IMR-90 (cell line): Measurements from ENCODE around the gene CCDC137. TPM values are rescaled to one million over a fixed set of nuclear protein-coding genes. Genes with fewer than 3 reads are reported as not detected.
A peak's percentile ranks its signal among the peaks of the same experiment; 100 is the strongest.

ENCODE experiments used
- ATAC-seq: fragments of 200-7000 bp; cut with Tn5 transposase; 2 replicates; pipeline ENCODE4 v1.9.1; 2020; ENCODE audit warnings: low read depth, mild to moderate bottlenecking, moderate library complexity
- BruUV-seq: library from RNA; stranded (reverse); fragments of 400-500 nt; replicated peaks from 2 replicates; lab custom pipeline; 2021; lab: Mats Ljungman, UMichigan
- CTCF ChIA-PET: fragments of 300-600 bp; formaldehyde crosslinking; extraction: SDS; loops from one replicate; lab custom pipeline; 2021; ENCODE audit warnings: antibody characterized with exemption; lab: Yijun Ruan, JAX
- POLR2A ChIA-PET: fragments of 300-600 bp; sonication (Branson Sonifier 250); formaldehyde crosslinking; loops from one replicate; lab custom pipeline; 2022; ENCODE audit warnings: antibody characterized with exemption; ENCODE audit not compliant: unreplicated experiment; lab: Charles Lee
- DNase-seq: peaks from one replicate; pipeline ENCODE4 v3.0.0; 2013
- H2AFZ ChIP-seq: replicated peaks from 2 replicates; pipeline ENCODE3; 2013; ENCODE audit warnings: low read length, mild to moderate bottlenecking; ENCODE audit not compliant: poor library complexity
- H2AK5ac ChIP-seq: 2 replicates; pipeline ENCODE4 v1.6.1; 2013; ENCODE audit warnings: low read depth, low read length, inconsistent platforms
- H2AK9ac ChIP-seq: replicated peaks from 2 replicates; pipeline ENCODE3; 2013; ENCODE audit warnings: mild to moderate bottlenecking, low read depth, low read length, moderate library complexity; ENCODE audit not compliant: poor library complexity
- H2BK120ac ChIP-seq: 2 replicates; pipeline ENCODE4 v1.6.1; 2013; ENCODE audit warnings: low read depth, low read length, inconsistent platforms
- H2BK15ac ChIP-seq: 3 replicates; pipeline ENCODE4 v1.6.1; 2013; ENCODE audit warnings: low read depth, low read length, inconsistent platforms
- H2BK20ac ChIP-seq: 2 replicates; pipeline ENCODE4 v1.6.1; 2013; ENCODE audit warnings: low read depth, mild to moderate bottlenecking, inconsistent platforms, low read length, moderate library complexity
- H2BK5ac ChIP-seq: 2 replicates; pipeline ENCODE4 v1.6.1; 2013; ENCODE audit warnings: mild to moderate bottlenecking, low read depth, low read length, inconsistent platforms; ENCODE audit not compliant: poor library complexity, severe bottlenecking
- H3K14ac ChIP-seq: replicated peaks from 2 replicates; pipeline ENCODE4 v1.6.1; 2013; ENCODE audit warnings: low read depth, low read length, inconsistent platforms
- H3K18ac ChIP-seq: 2 replicates; pipeline ENCODE4 v1.6.1; 2013; ENCODE audit warnings: low read depth, low read length, control low read depth
- H3K23ac ChIP-seq: 2 replicates; pipeline ENCODE4 v1.6.1; 2013; ENCODE audit warnings: low read depth, low read length, inconsistent platforms
- H3K27ac ChIP-seq: 2 replicates; pipeline ENCODE4 v1.5.1; 2013; ENCODE audit warnings: mild to moderate bottlenecking, control low read depth, low read length; ENCODE audit not compliant: insufficient read depth
- H3K27me3 ChIP-seq: 2 replicates; pipeline ENCODE4 v1.6.1; 2013; ENCODE audit warnings: low read length; ENCODE audit not compliant: control insufficient read depth, insufficient read depth
- H3K36me3 ChIP-seq: 2 replicates; pipeline ENCODE4 v1.6.1; 2013; ENCODE audit warnings: low read length, mixed read lengths; ENCODE audit not compliant: control insufficient read depth, insufficient read depth
- H3K4ac ChIP-seq: 2 replicates; pipeline ENCODE4 v1.6.1; 2013; ENCODE audit warnings: low read depth, low read length, inconsistent platforms
- H3K4me1 ChIP-seq: 2 replicates; pipeline ENCODE4 v1.6.1; 2013; ENCODE audit warnings: low read length, mixed read lengths; ENCODE audit not compliant: control insufficient read depth, insufficient read depth
- H3K4me2 ChIP-seq: 2 replicates; pipeline ENCODE4 v1.6.1; 2013; ENCODE audit warnings: low read depth, mild to moderate bottlenecking, control low read depth, low read length, moderate library complexity
- H3K4me3 ChIP-seq: 2 replicates; pipeline ENCODE4 v1.5.1; 2013; ENCODE audit warnings: low read depth, mild to moderate bottlenecking, control low read depth, low read length, moderate library complexity; ENCODE audit not compliant: insufficient read depth
- H3K56ac ChIP-seq: 2 replicates; pipeline ENCODE4 v1.6.1; 2013; ENCODE audit warnings: low read length, inconsistent platforms; ENCODE audit not compliant: insufficient read depth; ENCODE audit errors: extremely low read depth
- H3K79me1 ChIP-seq, 2 experiments: 2 replicates each; pipeline ENCODE4 v1.6.1; 2013; ENCODE audit warnings: low read length in 2 of 2, inconsistent platforms in 1 of 2, low read depth in 1 of 2
- H3K9ac ChIP-seq: 2 replicates; pipeline ENCODE4 v1.6.1; 2013; ENCODE audit warnings: low read depth, low read length, control low read depth
- H3K9me1 ChIP-seq: 2 replicates; pipeline ENCODE4 v1.6.1; 2013; ENCODE audit warnings: low read length, inconsistent platforms; ENCODE audit not compliant: insufficient read depth
- H3K9me3 ChIP-seq: 2 replicates; pipeline ENCODE4 v1.6.1; 2013; ENCODE audit warnings: low read length; ENCODE audit not compliant: control insufficient read depth, insufficient read depth
- H4K20me1 ChIP-seq: 2 replicates; pipeline ENCODE4 v1.6.1; 2013; ENCODE audit warnings: low read length, inconsistent platforms; ENCODE audit not compliant: insufficient read depth
- H4K5ac ChIP-seq: 2 replicates; pipeline ENCODE4 v1.6.1; 2013; ENCODE audit warnings: mild to moderate bottlenecking, low read depth, low read length, control low read depth
- H4K8ac ChIP-seq, 2 experiments: 2 replicates each; pipeline ENCODE4 v1.6.1; 2013; ENCODE audit warnings: low read depth in 2 of 2, low read length in 2 of 2, control low read depth in 1 of 2, inconsistent platforms in 1 of 2
- H4K91ac ChIP-seq: 2 replicates; pipeline ENCODE4 v1.6.1; 2013; ENCODE audit warnings: low read depth, low read length, inconsistent platforms; ENCODE audit not compliant: insufficient read depth
- BHLHE40 ChIP-seq: fragments of 150-350 bp; IDR thresholded peaks from 2 replicates; pipeline ENCODE4 v1.6.1; 2016; ENCODE audit warnings: mild to moderate bottlenecking, low read depth, low read length
- CEBPB ChIP-seq: IDR thresholded peaks from 2 replicates; pipeline ENCODE4 v1.6.1; 2012; ENCODE audit warnings: low read depth, low read length, improper control_type of control experiment
- CHD1 ChIP-seq: IDR thresholded peaks from 2 replicates; pipeline ENCODE4 v1.6.1; 2012; ENCODE audit warnings: low read depth, low read length, improper control_type of control experiment
- MAFK ChIP-seq: IDR thresholded peaks from 2 replicates; pipeline ENCODE4 v1.6.1; 2012; ENCODE audit warnings: low read depth, low read length, improper control_type of control experiment
- MAZ ChIP-seq: IDR thresholded peaks from 2 replicates; pipeline ENCODE4 v1.6.1; 2012; ENCODE audit warnings: low read depth, mild to moderate bottlenecking, low read length, improper control_type of control experiment, moderate library complexity, borderline replicate concordance
- MXI1 ChIP-seq: IDR thresholded peaks from 2 replicates; pipeline ENCODE4 v1.6.1; 2012; ENCODE audit warnings: low read depth, mild to moderate bottlenecking, low read length, moderate library complexity, borderline replicate concordance
- NFE2L2 ChIP-seq: fragments of 150-350 bp; IDR thresholded peaks from 2 replicates; pipeline ENCODE4 v1.6.1; 2016; ENCODE audit warnings: low read depth, mild to moderate bottlenecking, low read length
- POLR2A ChIP-seq: IDR thresholded peaks from 2 replicates; pipeline ENCODE4 v1.6.1; 2012; ENCODE audit warnings: mild to moderate bottlenecking, low read depth, low read length
- RAD21 ChIP-seq: IDR thresholded peaks from 2 replicates; pipeline ENCODE4 v1.6.1; 2012; ENCODE audit warnings: low read length, improper control_type of control experiment
- RCOR1 ChIP-seq: IDR thresholded peaks from 2 replicates; pipeline ENCODE4 v1.6.1; 2012; ENCODE audit warnings: mild to moderate bottlenecking, low read length, improper control_type of control experiment; ENCODE audit not compliant: insufficient replicate concordance
- SMC3 ChIP-seq: fragments of 150-350 bp; IDR thresholded peaks from 2 replicates; pipeline ENCODE4 v1.6.1; 2016; ENCODE audit warnings: low read depth, mild to moderate bottlenecking, antibody characterized with exemption, low read length, moderate library complexity
- WGBS, 2 experiments: methylation state at CpG; one replicate each; pipeline versions ENCODE4 v1.1.5 to v1.1.7; 2013; ENCODE audit warnings: missing lambda C conversion rate in 2 of 2; ENCODE audit not compliant: insufficient read length in 1 of 2; ENCODE audit errors: extremely low coverage in 2 of 2; 5-methylcytosine and 5-hydroxymethylcytosine counted together
- dilution Hi-C: fragments of 300-500 bp; cut with HindIII; formaldehyde crosslinking; loops from one replicate; pipeline ENCODE4 v1.14.3; 2018; ENCODE audit warnings: low sequenced_read_pairs; ENCODE audit not compliant: unreplicated experiment
- in situ Hi-C: fragments of 300-500 bp; cut with MboI; formaldehyde crosslinking; loops from 3 replicates; pipeline ENCODE4 v1.14.3; 2019; ENCODE audit warnings: low sequenced_read_pairs, inconsistent platforms, mixed read lengths
- intact Hi-C: fragments of 100-400 bp; cut with micrococcal nuclease; formaldehyde crosslinking; loops from 2 replicates; pipeline ENCODE4 v1.10.0; 2022
- polyA plus RNA-seq, 3 experiments: library from polyadenylated mRNA; depleted of rRNA; stranded (reverse); fragments of >200 nt; gene quantifications; 2 replicates each; pipeline ENCODE4 v1.2.3, GENCODE V29; 2012; ENCODE audit warnings: low replicate concordance in 1 of 3
- total RNA-seq: library from RNA; depleted of rRNA; stranded (reverse); fragments of >200 nt; gene quantifications from 2 replicates; pipeline ENCODE4 v1.2.3, GENCODE V29; 2012

Gene CCDC137
- total and polyA plus RNA-seq, 2 of the 4 experiments (the other 2 are of a cell fraction), result 7.5 to 18.4 TPM

GRCh38 chr17:81710514-81711308 lies 44.2 kb downstream of the CCDC137 start:
- in situ Hi-C loops (no loop called here), dilution Hi-C loops (no loop called here), intact Hi-C loops (no loop called here)
- DNase-seq (no peak), ATAC-seq (no peak)
- Histone ChIP-seq H3K56ac (no peak overlapping the region), H3K9me1 (peaks cover 8% of the 10 kb centered on the region), H4K20me1 (no peaks in the 10 kb centered on the region; the same call in 1 of the 2 replicates), H3K18ac (no peak overlapping the region), H2AFZ (peak overlapping the region; percentile 81), H4K91ac (no peak overlapping the region), H3K4me2 (peak overlapping the region; percentile 36), H2BK120ac (peak overlapping the region; percentile 23; the same call in 1 of the 2 replicates), H3K23ac (peak overlapping the region; percentile 71), H3K4me3 (no peak overlapping the region), H3K9ac (no peak overlapping the region), H3K4me1 (peaks cover 18% of the 10 kb centered on the region), H2BK15ac (no peak overlapping the region), H3K27ac (no peak overlapping the region), H3K27me3 (no peaks in the 10 kb centered on the region), H4K5ac (peak overlapping the region; percentile 64; the same call in 1 of the 2 replicates), H3K36me3 (peaks cover 10% of the 10 kb centered on the region), H3K14ac (peak overlapping the region; percentile 8; the same call in 1 of the 2 replicates), H4K8ac (peak overlapping the region in 1 of 2 experiments; percentile 9; a peak in 1 of 4 replicates), H2BK20ac (no peak overlapping the region), H3K79me1 (peaks cover 14 to 40% of the 10 kb centered on the region in 2 experiments), H3K4ac (peak overlapping the region; percentile 4; the same call in 1 of the 2 replicates), H3K9me3 (no peaks in the 10 kb centered on the region), H2BK5ac (no peak overlapping the region), H2AK5ac (peak overlapping the region; percentile 38; the same call in 1 of the 2 replicates), H2AK9ac (peak overlapping the region; percentile 90)
- POLR2A ChIA-PET, result no interaction called here
- TF ChIP-seq MAFK (no peak), MAZ (no peak), CEBPB (no peak), NFE2L2 (no peak), BHLHE40 (no peak), RCOR1 (no peak), MXI1 (no peak), CHD1 (no peak), POLR2A (no peak), SMC3 (no peak), RAD21 (no peak)
- BruUV-seq, result no TSS peak
- WGBS, 2 experiments, result 16% methylated on average over 26 of the region's 29 CpGs; no CpG with 5 or more reads in 1 of the 2 experiments
- CTCF ChIA-PET, result no interaction called here
